D721Med (cell line): Measurements from ENCODE around the gene SLC19A2.
"Not testable (repeated sequence)": the region's sequence is repeated elsewhere in the genome, so short reads cannot be mapped to it uniquely, and the experiment has no call there.

Source experiments
- DNase-seq: peaks from one replicate; pipeline ENCODE4 v3.0.0; 2011; ENCODE audit warnings: low spot score; ENCODE audit not compliant: insufficient read length
- FAIRE-seq: peaks from 2 replicates; lab custom pipeline; 2011; peaks lifted over from hg19 to GRCh38; lab: Jason Lieb, UNC
- CTCF ChIP-seq: IDR thresholded peaks from 2 replicates; pipeline ENCODE4 v1.5.1; 2012; ENCODE audit warnings: mild to moderate bottlenecking, control low read depth; ENCODE audit not compliant: insufficient read depth; ENCODE audit errors: missing control alignments

Gene SLC19A2

GRCh38 chr1:169508432-169509338 is 22.9 kb upstream of the SLC19A2 start:
- peak; percentile 29 for FAIRE-seq
- no peak for TF ChIP-seq CTCF
- DNase-seq, result no peak

- TF ChIP-seq CTCF, result no peak
- DNase-seq (no peak), FAIRE-seq (no peak)
Observed at GRCh38 chr1:169507413-169507812, 21.7 kb upstream of the SLC19A2 start.

GRCh38 chr1:169503601-169504000 is 17.9 kb upstream of the SLC19A2 start:
- not testable (repeated sequence) for FAIRE-seq, DNase-seq

- FAIRE-seq (no peak), DNase-seq (no peak)
- no peak for TF ChIP-seq CTCF
Observed at GRCh38 chr1:169499807-169500206, 14.1 kb upstream of the SLC19A2 start.

- DNase-seq, result no peak
- FAIRE-seq, result no peak
- no peak for TF ChIP-seq CTCF
Observed at GRCh38 chr1:169497317-169497716, 11.6 kb upstream of the SLC19A2 start.

GRCh38 chr1:169495916-169496315 is 10.2 kb upstream of the SLC19A2 start:
- DNase-seq (no peak), FAIRE-seq (peak; percentile 41)
- TF ChIP-seq CTCF, result no peak

- no peak for TF ChIP-seq CTCF
- no peak for DNase-seq
- no peak for FAIRE-seq
Observed at GRCh38 chr1:169495046-169495775, 9.5 kb upstream of the SLC19A2 start.
